22Rv1 (cell line): ENCODE data around the gene ZNF710.

Experiments
- H3K27ac ChIP-seq: fragments of 450-650 bp; 2 replicates; pipeline ENCODE4 v1.5.1; 2017
- CTCF ChIP-seq: fragments of 450-650 bp; IDR thresholded peaks from 2 replicates; pipeline ENCODE4 v1.5.1; 2017; ENCODE audit warnings: mild to moderate bottlenecking
- ZFX ChIP-seq: fragments of 450-650 bp; IDR thresholded peaks from 2 replicates; pipeline ENCODE4 v1.6.1; 2017; ENCODE audit warnings: antibody characterized with exemption, borderline replicate concordance

The ZNF710 gene

GRCh38 chr15:90115783-90116182 lies 114.7 kb downstream of the ZNF710 start:
- TF ChIP-seq ZFX (no peak), CTCF (no peak)
- no peak overlapping the region for H3K27ac ChIP-seq

GRCh38 chr15:90119367-90119766 lies 118.2 kb downstream of the ZNF710 start:
- TF ChIP-seq ZFX (no peak), CTCF (no peak)
- no peak overlapping the region for H3K27ac ChIP-seq

DNA sequence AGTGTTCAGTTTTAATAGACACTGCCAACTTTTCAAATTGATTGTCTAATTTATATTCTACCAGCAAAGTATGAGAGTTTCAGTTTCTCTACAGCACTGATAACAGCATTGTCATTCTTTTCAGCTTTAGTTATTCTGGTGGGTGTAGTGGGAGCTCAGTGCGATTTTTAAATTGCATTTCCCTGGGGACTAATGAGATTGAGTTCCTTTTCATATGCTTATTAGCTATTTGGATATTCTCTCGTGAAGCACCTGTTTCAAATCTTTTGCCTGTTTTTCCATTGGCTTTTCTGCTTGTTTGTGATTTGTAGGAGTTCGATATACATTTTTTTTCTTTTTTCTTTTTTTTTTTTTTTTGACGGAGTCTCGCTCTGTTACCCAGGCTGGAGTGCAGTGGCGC lies 120.0 kb downstream of the ZNF710 start:
- TF ChIP-seq CTCF: no peak
- TF ChIP-seq ZFX: no peak
- no peak overlapping the region for H3K27ac ChIP-seq

DNA sequence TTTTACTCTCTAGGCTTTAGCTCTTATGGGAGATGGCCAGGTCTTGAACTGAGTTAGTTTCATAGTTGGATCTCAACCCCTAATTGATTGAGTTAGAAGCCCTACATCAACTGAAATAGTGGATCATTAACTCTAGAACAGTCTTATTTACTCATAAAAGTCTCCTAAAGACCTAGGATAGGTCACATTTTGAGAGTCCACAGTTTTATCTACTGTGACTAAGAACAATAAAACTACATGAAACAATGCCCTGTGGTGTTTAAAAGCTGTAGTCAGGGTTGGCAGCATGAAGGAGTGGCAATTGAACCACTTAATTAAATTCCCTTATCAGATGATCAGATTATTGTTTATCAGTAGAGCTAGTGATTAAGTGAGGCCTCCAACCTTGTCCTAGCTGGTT lies 123.4 kb downstream of the ZNF710 start:
- TF ChIP-seq CTCF (no peak), ZFX (no peak)

GRCh38 chr15:90126022-90126421 lies 124.9 kb downstream of the ZNF710 start:
- no peak overlapping the region for H3K27ac ChIP-seq
- TF ChIP-seq ZFX: no peak
- TF ChIP-seq CTCF: no peak

More for the DNA sequence above, 123.4 kb downstream of the ZNF710 start:
- peak overlapping the region; percentile 29; the same call in 1 of the 2 replicates for H3K27ac ChIP-seq

DNA sequence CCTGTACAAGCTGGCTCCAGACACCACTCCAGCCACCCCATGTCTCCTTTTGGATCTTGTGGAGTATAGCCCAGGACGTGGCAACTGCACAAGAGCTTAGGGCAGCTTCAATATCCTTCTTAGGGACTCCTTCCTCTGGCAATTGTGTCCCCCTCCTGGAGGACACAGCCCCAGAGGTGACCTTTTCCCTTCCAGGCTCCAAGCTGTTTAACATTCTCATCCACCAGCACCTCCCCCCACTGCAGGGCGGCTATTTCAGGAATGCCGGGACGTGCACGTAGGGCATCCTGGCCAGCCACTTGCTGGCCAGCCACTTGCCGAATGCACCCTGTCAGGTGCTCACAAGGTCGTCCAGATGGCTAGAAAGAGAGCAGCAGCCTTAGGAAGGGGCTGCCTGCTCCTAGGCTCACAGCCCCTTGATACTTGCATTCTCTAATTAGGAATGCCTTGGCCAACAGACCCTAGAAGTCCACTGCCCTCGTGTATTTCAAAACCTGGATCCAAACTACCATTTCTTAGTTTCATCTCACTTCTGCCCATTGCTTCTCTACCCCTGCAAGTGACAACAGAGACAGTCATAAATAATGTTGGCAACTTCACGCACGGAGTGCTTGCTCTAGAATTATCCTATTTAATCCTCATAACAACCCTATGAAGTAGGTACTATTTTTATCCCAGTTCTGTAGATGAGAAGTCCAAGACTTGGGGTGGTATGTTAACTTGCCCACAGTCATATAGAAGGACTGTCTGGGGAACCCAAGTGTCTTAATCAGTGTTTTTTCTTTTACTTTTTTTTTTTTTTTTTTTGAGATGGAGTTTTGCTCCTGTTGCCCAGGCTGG lies 125.7 kb downstream of the ZNF710 start:
- H3K27ac ChIP-seq: no peak overlapping the region
- TF ChIP-seq ZFX: no peak
- no peak for TF ChIP-seq CTCF

GRCh38 chr15:90130291-90130690 lies 129.2 kb downstream of the ZNF710 start:
- TF ChIP-seq ZFX (no peak), CTCF (no peak)
- H3K27ac ChIP-seq: no peak overlapping the region
